K562 (cell line): ENCODE measurements around the gene NEDD4L. TPM values are rescaled to one million over a fixed set of nuclear protein-coding genes. Genes with fewer than 3 reads are reported as not detected.

Experiments used
- BACH1 ChIP-seq: fragments of 200-800 bp; sonication (Bioruptor generic); IDR thresholded peaks from 2 replicates; pipeline ENCODE4 v1.6.1; 2016; ENCODE audit warnings: missing genetic modification characterization, missing compliant biosample characterization
- CAMTA2 ChIP-seq: fragments of 250-450 bp; sonication (Bioruptor Pico); conservative IDR thresholded peaks from 2 replicates; pipeline ENCODE4 v1.5.1; 2022
- CEBPG ChIP-seq, 3 experiments: fragments of 200-800 bp in 1 of 3; sonication (Bioruptor generic) in 1 of 3; sonication (generic) in 1 of 3; formaldehyde crosslinking in 1 of 3; IDR thresholded peaks in 2 of 3; conservative IDR thresholded peaks in 1 of 3; 2 replicates each; pipeline versions ENCODE4 v1.6.1 to v1.8.0; 2016 to 2022; ENCODE audit warnings: missing compliant biosample characterization in 2 of 3, missing genetic modification characterization in 2 of 3, mild to moderate bottlenecking in 1 of 3, missing genetic modification reagents in 1 of 3
- CXXC5 ChIP-seq: fragments of 250-450 bp; sonication (Bioruptor Pico); IDR thresholded peaks from 2 replicates; pipeline ENCODE4 v1.8.0; 2022; ENCODE audit warnings: inconsistent platforms, mild to moderate bottlenecking, moderate library complexity
- ESRRA ChIP-seq: fragments of 450-650 bp; IDR thresholded peaks from 2 replicates; pipeline ENCODE4 v1.6.1; 2014; ENCODE audit warnings: low read depth, mild to moderate bottlenecking, moderate library complexity, borderline replicate concordance
- FOS ChIP-seq: IDR thresholded peaks from 3 replicates; pipeline ENCODE4 v1.6.1; 2011; ENCODE audit not compliant: insufficient read length; ENCODE audit errors: extremely low read depth
- GABPA ChIP-seq: fragments of 200-800 bp; sonication (Bioruptor generic); conservative IDR thresholded peaks from 2 replicates; pipeline ENCODE4 v1.6.1; 2016; ENCODE audit warnings: low read depth, missing genetic modification characterization, missing compliant biosample characterization
- GTF2A2 ChIP-seq: IDR thresholded peaks from 2 replicates; pipeline ENCODE4 v1.6.1; 2016; ENCODE audit warnings: mild to moderate bottlenecking, missing genetic modification characterization, missing compliant biosample characterization
- HNRNPH1 ChIP-seq: fragments of 200-400 bp; formaldehyde crosslinking; optimal IDR thresholded peaks from 2 replicates; pipeline ENCODE3; 2017; ENCODE audit warnings: low read depth, mild to moderate bottlenecking, low read length, moderate library complexity
- KAT8 ChIP-seq: fragments of 450-650 bp; IDR thresholded peaks from 2 replicates; pipeline ENCODE4 v1.6.1; 2016; ENCODE audit warnings: low read depth, mild to moderate bottlenecking
- NR2C1 ChIP-seq, 2 experiments: fragments of 450-650 bp; IDR thresholded peaks; 2 replicates each; pipeline ENCODE4 v1.6.1; 2017; ENCODE audit warnings: mild to moderate bottlenecking in 2 of 2, antibody characterized with exemption in 1 of 2, inconsistent platforms in 1 of 2, missing compliant biosample characterization in 1 of 2, missing genetic modification characterization in 1 of 2
- RCOR1 ChIP-seq, 2 experiments: IDR thresholded peaks; 2 replicates each; pipeline ENCODE4 v1.6.1; 2012; ENCODE audit warnings: low read depth in 2 of 2, low read length in 2 of 2, borderline replicate concordance in 1 of 2, improper control_type of control experiment in 1 of 2
- SMAD4 ChIP-seq: fragments of 250-450 bp; sonication (Bioruptor Pico); conservative IDR thresholded peaks from 2 replicates; pipeline ENCODE4 v1.8.0; 2021; ENCODE audit warnings: inconsistent platforms, mild to moderate bottlenecking, moderate library complexity
- SMARCA4 ChIP-seq: fragments of 450-650 bp; IDR thresholded peaks from 2 replicates; pipeline ENCODE4 v1.6.1; 2016
- SRF ChIP-seq, 2 experiments: fragments of 250-450, 450-650 bp in 1 of 2; sonication (Bioruptor Pico) in 1 of 2; sonication (generic) in 1 of 2; formaldehyde crosslinking; IDR thresholded peaks; 2 replicates each; pipeline versions ENCODE4 v1.5.0 to v1.5.1; 2020 to 2022; ENCODE audit warnings: mild to moderate bottlenecking in 1 of 2, missing genetic modification reagents in 1 of 2
- STAT5B ChIP-seq: fragments of 250-450 bp; sonication (Bioruptor Pico); IDR thresholded peaks from 2 replicates; pipeline ENCODE4 v1.8.0; 2021; ENCODE audit warnings: mild to moderate bottlenecking, inconsistent platforms
- TFAM ChIP-seq: fragments of 250-450 bp; sonication (Bioruptor Pico); conservative IDR thresholded peaks from 2 replicates; pipeline ENCODE4 v1.5.0; 2021; ENCODE audit warnings: mild to moderate bottlenecking, moderate library complexity
- ZBTB8A ChIP-seq: fragments of 450-650 bp; IDR thresholded peaks from 2 replicates; pipeline ENCODE4 v1.6.1; 2018; ENCODE audit warnings: mild to moderate bottlenecking, moderate library complexity; ENCODE audit not compliant: partially characterized antibody
- ZNF140 ChIP-seq: fragments of 250-450 bp; sonication (Bioruptor Pico); IDR thresholded peaks from 2 replicates; pipeline ENCODE4 v1.8.0; 2021; ENCODE audit warnings: moderate library complexity, mild to moderate bottlenecking, inconsistent platforms
- ZNF165 ChIP-seq: fragments of 250-450 bp; sonication (Bioruptor Pico); IDR thresholded peaks from 2 replicates; pipeline ENCODE4 v1.4.0; 2020; ENCODE audit warnings: borderline replicate concordance
- ZNF23 ChIP-seq: fragments of 250-450 bp; sonication (Bioruptor Pico); IDR thresholded peaks from 2 replicates; pipeline ENCODE4 v1.4.0; 2020; ENCODE audit warnings: mild to moderate bottlenecking
- ZNF583 ChIP-seq: fragments of 250-450 bp; sonication (Bioruptor Pico); IDR thresholded peaks from 2 replicates; pipeline ENCODE4 v1.4.0; 2020
- ZNF584 ChIP-seq: fragments of 200-800 bp; sonication (Bioruptor generic); IDR thresholded peaks from 2 replicates; pipeline ENCODE4 v1.6.1; 2016; ENCODE audit warnings: low read depth, mild to moderate bottlenecking, missing genetic modification characterization, missing compliant biosample characterization
- ZNF77 ChIP-seq: fragments of 250-450 bp; sonication (Bioruptor Pico); IDR thresholded peaks from 2 replicates; pipeline ENCODE4 v1.5.0; 2020
- polyA plus RNA-seq, 8 experiments: library from polyadenylated mRNA; depleted of rRNA in 4 of 8; stranded (reverse) in 5 of 8; unstranded in 3 of 8; fragments of >200 nt; fragmentation: Nextera tagmentation in 2 of 8; fragmentation: Illumina TruSeq in 1 of 8; extraction: Ambion mirVana in 2 of 8; extraction: Trizol in 1 of 8; gene quantifications; 2 replicates each; pipeline versions ENCODE4 v1.2.1 to v1.2.3, GENCODE V29; 2011 to 2014; ENCODE audit warnings: inconsistent platforms in 1 of 8, missing spikeins in 1 of 8
- total RNA-seq, 7 experiments: library from RNA; depleted of rRNA in 6 of 7; stranded (reverse); fragments of >200 nt in 6 of 7; fragmentation: Illumina TruSeq in 2 of 7; extraction: Trizol in 2 of 7; gene quantifications; 2 replicates each; pipeline versions ENCODE4 v1.2.1 to v1.2.3, GENCODE V29; 2011 to 2021; ENCODE audit warnings: low replicate concordance in 1 of 7

The NEDD4L gene
- total and polyA plus RNA-seq, 9 of the 15 experiments (the other 6 are each of a cell fraction or from before 2014, with no cell fraction given), result 8.1 to 33.4 (median 19.9) TPM

DNA sequence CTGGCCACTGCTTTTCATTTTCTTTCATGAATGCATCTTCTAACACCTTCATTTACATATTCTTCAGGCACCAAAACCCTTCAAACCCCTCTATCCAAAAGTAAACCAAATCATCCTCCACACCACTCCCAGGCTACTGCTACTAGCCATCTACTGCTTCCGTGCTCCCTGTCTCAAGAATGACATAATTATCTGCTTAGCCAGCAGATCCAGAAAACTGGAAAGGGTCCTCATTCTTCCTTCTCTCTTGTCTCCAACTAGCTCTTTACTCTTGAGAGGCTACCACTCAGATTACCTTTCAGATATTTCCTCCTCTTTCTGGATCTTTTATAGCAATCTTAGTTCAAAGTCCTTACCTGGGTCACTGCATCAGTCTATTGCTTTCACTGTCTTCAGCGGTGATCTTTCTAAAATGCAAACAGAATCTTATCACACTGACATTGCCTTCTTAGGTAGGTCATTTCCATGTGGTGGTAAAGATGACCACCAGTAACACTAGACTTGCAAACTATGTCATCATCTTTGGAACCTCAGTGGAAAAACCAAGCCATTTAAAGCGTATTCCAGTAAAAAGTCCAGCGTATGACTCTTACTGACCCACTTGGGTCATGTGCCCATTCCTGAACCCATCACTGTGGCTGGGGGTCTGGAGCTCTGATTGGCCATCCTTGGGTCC lies 15.8 kb upstream of the NEDD4L start (continued):
- TF ChIP-seq SMAD4 (CRISPR knock-in tag) (no peak), ZNF583 (no peak), TFAM (CRISPR knock-in tag) (no peak), ZNF77 (CRISPR knock-in tag) (no peak), ESRRA (peak; percentile 68), GTF2A2 (tag) (no peak), ZNF165 (CRISPR knock-in tag) (no peak), SMARCA4 (peak; percentile 33; the same call in 1 of the 2 replicates), ZNF23 (CRISPR knock-in tag) (no peak), CAMTA2 (no peak), KAT8 (no peak), STAT5B (CRISPR knock-in tag) (no peak), ZNF584 (no peak), NR2C1 (IDR thresholded peaks at IDR 0.05) (no peak), NR2C1 (tag; IDR thresholded peaks at IDR 0.05) (0 out of 2 replicates have a peak, but pooled peaks have one; percentile 8), BACH1 (0 out of 2 replicates have a peak, but pooled peaks have one; percentile 9), RCOR1 (IDR thresholded peaks at IDR 0.05; ENCODE audit: borderline replicate concordance in 1 of 2, low read depth in 2 of 2, low read length in 2 of 2) (no peak), GABPA (no peak), ZNF140 (CRISPR knock-in tag) (no peak), FOS (no peak), HNRNPH1 (no peak), CEBPG (CRISPR knock-in tag; IDR thresholded peaks at IDR 0.05) (peak; percentile 83), CEBPG (tag; conservative IDR thresholded peaks at IDR 0.05 in 1 of 2, IDR thresholded peaks at IDR 0.05 in 1 of 2) (peak; percentile 68 to 96), CXXC5 (CRISPR knock-in tag) (0 out of 2 replicates have a peak, but pooled peaks have one; percentile 15), ZBTB8A (no peak), SRF (CRISPR knock-in tag; IDR thresholded peaks at IDR 0.05) (peak in 1 of 2 experiments; percentile 41; a peak in 1 of 4 replicates)
